ENCODE data around the gene CEP76.

CEP76 gene

DNA sequence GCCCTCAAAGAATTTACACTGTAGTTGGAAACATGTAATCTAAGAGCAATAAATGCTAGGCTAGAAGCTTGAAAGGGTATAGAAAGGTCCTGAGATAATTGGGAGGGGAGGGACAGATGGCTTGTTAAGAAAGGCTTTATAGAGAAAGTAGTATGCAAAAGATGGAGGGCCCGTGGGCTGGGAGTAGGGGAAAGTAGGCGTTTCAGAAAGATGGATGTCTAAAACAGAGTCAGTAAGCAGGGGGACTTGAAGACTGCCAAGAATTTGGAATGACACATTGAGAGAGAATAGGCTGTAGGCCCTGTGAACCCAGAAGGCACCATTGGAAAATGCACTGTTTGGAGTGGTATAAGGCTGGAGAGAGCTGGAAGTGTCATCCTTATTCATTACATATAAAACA lies 1.1 kb upstream of the CEP76 start:
- peak overlapping the region; percentile 92 for H3K4me3 ChIP-seq (ENCODE audit: low read length)
- TF ChIP-seq, protein P1, sequence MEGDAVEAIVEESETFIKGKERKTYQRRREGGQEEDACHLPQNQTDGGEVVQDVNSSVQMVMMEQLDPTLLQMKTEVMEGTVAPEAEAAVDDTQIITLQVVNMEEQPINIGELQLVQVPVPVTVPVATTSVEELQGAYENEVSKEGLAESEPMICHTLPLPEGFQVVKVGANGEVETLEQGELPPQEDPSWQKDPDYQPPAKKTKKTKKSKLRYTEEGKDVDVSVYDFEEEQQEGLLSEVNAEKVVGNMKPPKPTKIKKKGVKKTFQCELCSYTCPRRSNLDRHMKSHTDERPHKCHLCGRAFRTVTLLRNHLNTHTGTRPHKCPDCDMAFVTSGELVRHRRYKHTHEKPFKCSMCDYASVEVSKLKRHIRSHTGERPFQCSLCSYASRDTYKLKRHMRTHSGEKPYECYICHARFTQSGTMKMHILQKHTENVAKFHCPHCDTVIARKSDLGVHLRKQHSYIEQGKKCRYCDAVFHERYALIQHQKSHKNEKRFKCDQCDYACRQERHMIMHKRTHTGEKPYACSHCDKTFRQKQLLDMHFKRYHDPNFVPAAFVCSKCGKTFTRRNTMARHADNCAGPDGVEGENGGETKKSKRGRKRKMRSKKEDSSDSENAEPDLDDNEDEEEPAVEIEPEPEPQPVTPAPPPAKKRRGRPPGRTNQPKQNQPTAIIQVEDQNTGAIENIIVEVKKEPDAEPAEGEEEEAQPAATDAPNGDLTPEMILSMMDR (conservative IDR thresholded peaks at IDR 0.05; ENCODE audit: low read length) = no peak
- DNase-seq (ENCODE audit: low read depth) = peak; percentile 36

DNA sequence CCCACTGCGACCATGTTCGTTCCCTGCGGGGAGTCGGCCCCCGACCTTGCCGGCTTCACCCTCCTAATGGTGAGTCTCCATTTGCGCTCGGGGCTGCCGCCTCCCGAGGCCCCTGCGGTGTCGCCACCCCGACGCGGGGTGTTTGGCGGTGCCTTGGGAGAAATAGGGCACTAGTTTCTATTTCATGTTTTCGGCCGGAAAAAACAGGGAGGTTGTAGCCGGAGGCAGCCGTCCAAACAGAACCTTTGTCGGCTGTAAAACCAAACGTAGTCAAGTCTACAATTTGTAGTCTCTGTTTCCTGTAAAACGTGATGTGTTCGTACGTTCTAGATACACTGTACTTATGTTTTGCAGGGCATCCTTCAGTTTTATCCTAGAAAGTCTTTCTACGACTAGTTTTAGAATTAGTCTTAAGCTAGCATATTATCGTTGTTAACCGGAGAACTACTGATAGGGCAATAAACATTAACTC lies 609 bp upstream of the CEP76 start:
- TF ChIP-seq, protein P1 (conservative IDR thresholded peaks at IDR 0.05; ENCODE audit: low read length) = no peak
- DNase-seq (ENCODE audit: low read depth) = no peak
- H3K4me3 ChIP-seq (ENCODE audit: low read length) = peak overlapping the region; percentile 92

DNA sequence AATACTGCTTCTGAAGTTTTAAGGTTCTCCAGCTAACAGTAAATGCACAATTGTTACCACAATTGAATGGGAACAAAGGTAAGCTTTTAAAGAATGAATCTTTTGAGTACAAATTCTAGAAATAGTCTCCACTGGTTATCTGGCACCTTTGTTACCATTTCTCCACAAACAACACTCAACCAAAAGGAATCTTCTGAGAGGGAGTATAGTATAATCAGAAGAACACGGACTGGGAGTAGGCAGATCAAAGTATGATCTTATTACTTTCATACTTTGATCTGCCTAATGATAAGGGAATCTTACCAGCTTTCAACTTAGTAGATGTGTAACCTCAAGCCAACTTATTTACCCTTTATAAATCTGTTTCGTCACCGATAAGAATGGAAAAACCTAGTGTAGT lies 1.4 kb downstream of the CEP76 start:
- TF ChIP-seq, protein P1 (conservative IDR thresholded peaks at IDR 0.05; ENCODE audit: low read length) = no peak
- peak overlapping the region; percentile 92 for H3K4me3 ChIP-seq (ENCODE audit: low read length)
- DNase-seq (ENCODE audit: low read depth) = no peak

DNA sequence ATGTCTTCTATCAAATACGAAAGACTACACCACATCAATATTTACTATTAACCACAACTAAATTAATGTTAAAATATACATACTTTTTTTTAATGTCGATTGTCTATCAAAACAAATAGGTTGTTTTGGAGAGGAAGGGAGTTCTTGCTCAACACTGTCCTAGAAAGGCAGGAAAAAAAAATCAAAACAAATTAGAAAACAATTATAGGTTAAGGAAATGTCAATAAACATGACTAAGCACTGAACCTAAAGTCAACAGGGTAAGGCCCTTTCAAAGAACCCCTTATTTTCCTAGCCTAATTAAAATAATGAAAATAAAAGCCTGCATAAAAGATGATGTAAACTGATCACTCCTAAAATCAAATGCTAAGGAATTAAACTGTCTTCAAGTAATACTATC lies 2.8 kb downstream of the CEP76 start:
- H3K4me3 ChIP-seq (ENCODE audit: low read length) = no peak overlapping the region
- DNase-seq (ENCODE audit: low read depth) = no peak
- TF ChIP-seq, protein P1 (conservative IDR thresholded peaks at IDR 0.05; ENCODE audit: low read length) = no peak

DNA sequence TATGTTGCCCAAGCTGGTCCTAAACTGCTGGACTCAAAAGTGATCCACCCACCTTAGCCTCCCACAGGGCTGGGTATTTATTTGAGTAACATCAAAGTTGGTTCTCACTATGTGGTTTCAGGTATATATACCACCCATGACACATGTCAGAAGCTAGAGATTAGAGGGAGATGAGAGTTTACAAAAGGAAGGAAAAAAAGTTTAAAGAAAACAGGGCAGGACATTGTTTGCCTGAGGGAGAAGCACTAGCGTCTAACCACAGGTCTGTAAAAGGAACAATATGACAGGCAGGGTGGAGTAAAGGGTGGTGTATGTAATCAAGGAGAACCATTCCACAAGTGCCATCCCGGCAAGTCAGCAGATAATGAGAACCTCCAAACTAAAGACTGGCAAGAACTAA lies 8.5 kb downstream of the CEP76 start:
- TF ChIP-seq, protein P1 (conservative IDR thresholded peaks at IDR 0.05; ENCODE audit: low read length) = no peak
- DNase-seq (ENCODE audit: low read depth) = no peak
- H3K4me3 ChIP-seq (ENCODE audit: low read length) = no peak overlapping the region

DNA sequence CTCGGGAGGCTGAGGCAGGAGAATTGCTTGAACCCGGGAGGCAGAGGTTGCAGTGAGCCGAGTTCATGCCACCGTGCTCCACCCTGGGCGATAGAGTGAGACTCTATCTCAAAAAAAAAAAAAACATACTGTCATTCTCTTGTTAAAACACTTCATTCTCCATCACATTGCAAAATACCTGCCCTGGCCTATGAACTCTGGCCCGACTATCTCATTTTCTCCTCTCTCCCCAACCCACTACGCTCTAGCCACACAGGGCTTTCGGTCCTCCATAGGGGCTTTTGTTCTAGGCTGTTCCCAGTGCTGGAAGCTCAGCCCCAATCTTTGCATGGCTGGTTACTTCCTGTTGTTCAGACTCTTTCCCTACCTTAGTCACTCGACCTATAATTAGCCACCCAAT lies 10.3 kb downstream of the CEP76 start:
- DNase-seq (ENCODE audit: low read depth) = no peak
- H3K4me3 ChIP-seq (ENCODE audit: low read length) = no peak overlapping the region
- TF ChIP-seq, protein P1 (conservative IDR thresholded peaks at IDR 0.05; ENCODE audit: low read length) = no peak

DNA sequence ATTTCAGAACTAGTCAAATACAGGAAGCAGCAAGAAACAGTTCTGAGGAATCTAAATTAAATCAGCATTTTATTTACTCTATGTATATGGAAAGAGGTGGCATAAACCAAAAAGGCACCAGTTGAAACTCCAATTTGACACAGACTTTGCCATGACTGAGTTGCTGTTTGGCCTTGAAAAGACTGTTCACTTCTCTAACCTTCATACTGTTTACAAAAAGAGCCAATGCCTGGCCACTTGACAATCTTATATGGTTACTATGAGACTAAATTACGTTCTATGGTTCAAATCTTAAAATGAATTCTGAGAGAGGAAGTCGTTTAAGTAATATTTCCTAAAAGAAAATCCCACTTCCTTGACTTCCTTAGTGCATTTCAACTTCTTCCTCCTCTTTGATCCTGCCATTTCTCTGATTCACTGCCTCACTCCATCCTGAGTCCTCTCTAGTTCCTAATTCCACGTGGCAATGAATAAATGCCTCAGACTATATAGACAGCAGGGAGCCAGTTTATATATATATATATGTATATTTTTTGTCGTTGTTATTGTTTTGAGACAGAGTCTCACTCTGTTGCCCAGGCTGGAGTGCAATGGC lies 13.2 kb downstream of the CEP76 start:
- DNase-seq (ENCODE audit: low read depth) = no peak
- TF ChIP-seq, protein P1 (conservative IDR thresholded peaks at IDR 0.05; ENCODE audit: low read length) = no peak
- H3K4me3 ChIP-seq (ENCODE audit: low read length) = no peak overlapping the region
